HG03097 (cell line): ENCODE results near the gene TMC6.
"Not testable (repeated sequence)": the region's sequence is repeated elsewhere in the genome, so short reads cannot be mapped to it uniquely, and the experiment has no call there.

Experiments used
- ATAC-seq: cut with Tn5 transposase; IDR thresholded peaks from one replicate; pipeline ENCODE4 v1.9.1; 2021; ENCODE audit not compliant: unreplicated experiment, low FRiP score

The TMC6 gene

GRCh38 chr17:78082988-78083387, 45.6 kb downstream of the TMC6 start:
- ATAC-seq = no peak

- not testable (repeated sequence) for ATAC-seq
These were observed 46.1 kb downstream of the TMC6 start for GRCh38 chr17:78082355-78082872.

- no peak for ATAC-seq
These were observed 47.0 kb downstream of the TMC6 start for GRCh38 chr17:78081551-78081950.

GRCh38 chr17:78079253-78079652, 49.3 kb downstream of the TMC6 start:
- no peak for ATAC-seq

- ATAC-seq = no peak
These were observed 53.0 kb downstream of the TMC6 start for GRCh38 chr17:78075545-78075944.

GRCh38 chr17:78075011-78075410, 53.5 kb downstream of the TMC6 start:
- ATAC-seq = no peak

GRCh38 chr17:78072961-78073360, 55.6 kb downstream of the TMC6 start:
- no peak for ATAC-seq

GRCh38 chr17:78069695-78070094, 58.9 kb downstream of the TMC6 start:
- no peak for ATAC-seq

GRCh38 chr17:78066976-78067375, 61.6 kb downstream of the TMC6 start:
- not testable (repeated sequence) for ATAC-seq

GRCh38 chr17:78064708-78065107, 63.8 kb downstream of the TMC6 start:
- no peak for ATAC-seq

GRCh38 chr17:78063489-78063888, 65.1 kb downstream of the TMC6 start:
- ATAC-seq = no peak

GRCh38 chr17:78062596-78062995, 66.0 kb downstream of the TMC6 start:
- ATAC-seq = no peak
